Activated CD8-positive, alpha-beta T cell treated with anti-CD3 and anti-CD28 coated beads for 36 hours (primary cell): ENCODE measurements around the gene DCDC1. TPM values are rescaled to one million over a fixed set of nuclear protein-coding genes. Genes with fewer than 3 reads are reported as not detected.

Experiments
- ATAC-seq: fragments of 200-7000 bp; cut with Tn5 transposase; one replicate; pipeline ENCODE4 v1.10.0; 2021; ENCODE audit warnings: mild to moderate bottlenecking, moderate library complexity
- CTCF ChIA-PET: fragments of 350-600 bp; sonication (Branson Sonifier 250); formaldehyde crosslinking; loops from one replicate; lab custom pipeline; 2021; ENCODE audit warnings: antibody characterized with exemption; lab: Charles Lee
- POLR2A ChIA-PET: fragments of 350-600 bp; sonication (Branson Sonifier 250); formaldehyde crosslinking; loops from one replicate; lab custom pipeline; 2021; ENCODE audit warnings: antibody characterized with exemption; lab: Charles Lee
- DNase-seq: peaks from one replicate; pipeline ENCODE4 v3.0.0-alpha.2; 2020
- H3K27ac Mint-ChIP-seq: one replicate; pipeline ENCODE4 v1.8.0; 2021; ENCODE audit warnings: mild to moderate bottlenecking, mixed read lengths
- H3K27me3 Mint-ChIP-seq: one replicate; pipeline ENCODE4 v1.8.0; 2021; ENCODE audit warnings: mixed read lengths
- H3K36me3 Mint-ChIP-seq: one replicate; pipeline ENCODE4 v1.8.0; 2021; ENCODE audit warnings: low read depth, mixed read lengths
- H3K4me1 Mint-ChIP-seq: one replicate; pipeline ENCODE4 v1.8.0; 2021; ENCODE audit warnings: low read depth, mixed read lengths
- H3K4me3 Mint-ChIP-seq: one replicate; pipeline ENCODE4 v1.8.0; 2021; ENCODE audit warnings: mild to moderate bottlenecking, moderate library complexity, mixed read lengths
- H3K9me3 Mint-ChIP-seq: one replicate; pipeline ENCODE4 v1.8.0; 2021; ENCODE audit warnings: mixed read lengths
- intact Hi-C: fragments of 100-400 bp; cut with micrococcal nuclease; formaldehyde crosslinking; loops from one replicate; pipeline ENCODE4 v1.10.0; 2022
- total RNA-seq, 2 experiments: library from RNA; stranded (reverse); gene quantifications; one replicate each; pipeline ENCODE4 v1.2.3, GENCODE V29; 2021
- TF ChIP-seq, protein P1 (sequence below): fragments of 200-600 bp; IDR thresholded peaks from one replicate; pipeline ENCODE4 v1.8.0; 2022; ENCODE audit warnings: antibody characterized with exemption, mild to moderate bottlenecking

The DCDC1 gene
- total RNA-seq, 2 experiments from 2014 or later: not detected

DNA sequence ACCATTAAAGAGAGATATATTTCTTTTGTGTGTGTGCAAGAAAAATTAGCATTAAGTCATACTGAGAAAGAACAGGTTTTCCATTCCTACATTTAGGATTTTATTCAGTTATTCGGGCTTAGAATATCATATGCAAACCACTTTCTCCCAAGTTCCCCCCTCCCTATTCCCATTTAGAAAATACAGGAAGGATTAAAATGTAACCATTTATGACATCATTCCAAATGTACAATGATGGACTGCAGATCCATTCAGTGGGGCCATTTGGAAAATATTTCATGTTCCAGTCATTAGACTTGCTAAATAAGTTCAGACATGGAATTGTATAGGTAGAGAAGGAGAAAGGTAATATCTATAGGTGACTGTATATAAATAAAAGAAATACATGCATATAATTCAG lies 554.8 kb downstream of the DCDC1 start:
- ChIA-PET CTCF (no interaction called here), POLR2A (no interaction called here)
- intact Hi-C loops: no loop called here
- Mint-ChIP-seq H3K27ac (no peak overlapping the region), H3K9me3 (no peaks in the 10 kb centered on the region), H3K4me3 (no peak overlapping the region), H3K4me1 (no peaks in the 10 kb centered on the region), H3K36me3 (no peaks in the 10 kb centered on the region), H3K27me3 (peaks cover 1% of the 10 kb centered on the region)
- DNase-seq: no peak
- TF ChIP-seq, protein P1, sequence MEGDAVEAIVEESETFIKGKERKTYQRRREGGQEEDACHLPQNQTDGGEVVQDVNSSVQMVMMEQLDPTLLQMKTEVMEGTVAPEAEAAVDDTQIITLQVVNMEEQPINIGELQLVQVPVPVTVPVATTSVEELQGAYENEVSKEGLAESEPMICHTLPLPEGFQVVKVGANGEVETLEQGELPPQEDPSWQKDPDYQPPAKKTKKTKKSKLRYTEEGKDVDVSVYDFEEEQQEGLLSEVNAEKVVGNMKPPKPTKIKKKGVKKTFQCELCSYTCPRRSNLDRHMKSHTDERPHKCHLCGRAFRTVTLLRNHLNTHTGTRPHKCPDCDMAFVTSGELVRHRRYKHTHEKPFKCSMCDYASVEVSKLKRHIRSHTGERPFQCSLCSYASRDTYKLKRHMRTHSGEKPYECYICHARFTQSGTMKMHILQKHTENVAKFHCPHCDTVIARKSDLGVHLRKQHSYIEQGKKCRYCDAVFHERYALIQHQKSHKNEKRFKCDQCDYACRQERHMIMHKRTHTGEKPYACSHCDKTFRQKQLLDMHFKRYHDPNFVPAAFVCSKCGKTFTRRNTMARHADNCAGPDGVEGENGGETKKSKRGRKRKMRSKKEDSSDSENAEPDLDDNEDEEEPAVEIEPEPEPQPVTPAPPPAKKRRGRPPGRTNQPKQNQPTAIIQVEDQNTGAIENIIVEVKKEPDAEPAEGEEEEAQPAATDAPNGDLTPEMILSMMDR: no peak
- no peak for ATAC-seq

Other genes with a start within 250 kb of the DCDC1 start
- 10 to 100 TPM; 12.6 to 13.0 TPM for gene DNAJC24, start 121 bp upstream of the DCDC1 start, total RNA-seq
- 10 to 100 TPM; 20.7 to 23.3 TPM for gene IMMP1L, start 139.9 kb upstream of the DCDC1 start, total RNA-seq
- 10 to 100 TPM; 21.1 to 21.6 TPM for gene ELP4, start 140.0 kb upstream of the DCDC1 start, total RNA-seq